Measurements from ENCODE around the gene EHMT2. TPM values are rescaled to one million over a fixed set of nuclear protein-coding genes. Genes with fewer than 3 reads are reported as not detected.
"Not testable (repeated sequence)": the region's sequence is repeated elsewhere in the genome, so short reads cannot be mapped to it uniquely, and the experiment has no call there.

Gene EHMT2
- polyA plus RNA-seq, 3 donors from 2014 or later, result 18.8 to 52.1 (median 21.5) TPM

GRCh38 chr6:31878222-31878621, 19.3 kb downstream of the EHMT2 start:
- Mint-ChIP-seq H3K27me3 (ENCODE audit: low read depth in 3 of 3) (peaks cover 2 to 5% (median 4%) of the 10 kb centered on the region in 3 donors), H3K4me3 (no peak overlapping the region), H3K36me3 (peaks cover 6 to 25% (median 11%) of the 10 kb centered on the region in 3 donors), H3K9me3 (no peaks in the 10 kb centered on the region), H3K27ac (no peak overlapping the region), H3K4me1 (no peaks in the 10 kb centered on the region)
- no peak for DNase-seq

GRCh38 chr6:31877651-31878161, 19.8 kb downstream of the EHMT2 start:
- Mint-ChIP-seq H3K27me3 (ENCODE audit: low read depth in 3 of 3) (peaks cover 2 to 5% (median 4%) of the 10 kb centered on the region in 3 donors), H3K9me3 (no peaks in the 10 kb centered on the region), H3K36me3 (peaks cover 6 to 25% (median 11%) of the 10 kb centered on the region in 3 donors), H3K27ac (no peak overlapping the region), H3K4me1 (no peaks in the 10 kb centered on the region), H3K4me3 (no peak overlapping the region)
- no peak for DNase-seq

DNA sequence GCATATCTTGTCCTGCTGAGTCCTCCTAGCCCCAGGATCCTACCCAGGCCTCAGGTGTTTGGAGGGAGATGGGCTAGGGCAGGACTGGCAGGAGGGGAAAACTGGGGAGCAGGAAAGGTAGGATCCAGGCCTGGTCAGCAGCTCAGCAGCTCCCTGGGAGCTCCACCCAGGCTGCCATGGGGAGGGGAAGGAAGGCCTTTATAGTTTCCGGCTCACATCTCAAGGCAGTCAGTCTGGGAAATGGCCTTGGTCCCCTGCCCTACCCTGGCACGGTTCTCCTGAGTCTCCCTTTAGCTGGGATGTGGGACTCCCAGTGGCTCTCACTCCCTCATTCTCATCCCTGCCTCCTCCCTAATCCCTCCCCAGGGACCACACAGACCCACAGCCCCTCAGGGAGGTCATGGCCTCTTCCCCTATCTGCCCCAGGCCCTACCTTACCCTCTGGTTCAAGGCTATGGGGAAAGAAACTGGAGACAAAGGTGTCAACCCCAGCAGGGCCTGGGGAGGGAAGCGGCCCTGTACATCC, 20.3 kb downstream of the EHMT2 start:
- Mint-ChIP-seq H3K27ac (no peak overlapping the region), H3K9me3 (no peaks in the 10 kb centered on the region), H3K36me3 (peaks cover 6 to 21% (median 11%) of the 10 kb centered on the region in 3 donors), H3K27me3 (ENCODE audit: low read depth in 3 of 3) (peaks cover 2 to 5% (median 4%) of the 10 kb centered on the region in 3 donors), H3K4me3 (no peak overlapping the region), H3K4me1 (no peaks in the 10 kb centered on the region)
- DNase-seq, result no peak

DNA sequence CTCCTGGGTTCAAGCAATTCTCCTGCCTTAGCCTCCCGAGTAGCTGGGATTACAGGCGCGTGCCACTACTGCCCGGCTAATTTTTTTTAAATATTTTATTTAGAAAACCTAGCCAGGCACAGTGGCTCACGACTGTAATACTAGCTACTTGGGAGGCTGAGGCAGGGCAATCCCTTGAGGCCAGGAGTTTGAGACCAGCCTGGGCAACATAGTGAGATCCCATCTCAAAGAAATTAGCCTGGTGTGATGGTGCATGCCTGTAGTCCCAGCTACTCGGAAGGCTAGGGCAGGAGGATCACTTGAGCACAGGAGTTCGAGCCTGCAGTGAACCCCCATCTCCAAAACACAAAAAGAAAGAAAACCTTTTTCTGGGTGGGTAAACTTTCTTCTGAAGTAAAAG, 21.1 kb downstream of the EHMT2 start:
- H3K9me3 Mint-ChIP-seq, result no peaks in the 10 kb centered on the region
- no peaks in the 10 kb centered on the region for H3K4me1 Mint-ChIP-seq

GRCh38 chr6:31875877-31876276, 21.6 kb downstream of the EHMT2 start:
- no peaks in the 10 kb centered on the region for H3K4me1 Mint-ChIP-seq
- H3K36me3 Mint-ChIP-seq, result peaks cover 0 to 10% (median 4%) of the 10 kb centered on the region in 3 donors
- H3K9me3 Mint-ChIP-seq, result no peaks in the 10 kb centered on the region
- peaks cover 2 to 7% (median 5%) of the 10 kb centered on the region in 3 donors for H3K27me3 Mint-ChIP-seq (ENCODE audit: low read depth in 3 of 3)
- no peak for DNase-seq
- H3K27ac Mint-ChIP-seq, result peak overlapping the region in 1 of 6 donors; percentile 72
- no peak overlapping the region for H3K4me3 Mint-ChIP-seq

More for the DNA sequence above, 21.1 kb downstream of the EHMT2 start:
- H3K36me3 Mint-ChIP-seq, result peaks cover 4 to 14% (median 9%) of the 10 kb centered on the region in 3 donors
- no peak overlapping the region for H3K27ac Mint-ChIP-seq
- no peak for DNase-seq
- H3K4me3 Mint-ChIP-seq, result no peak overlapping the region
- peaks cover 2 to 5% (median 4%) of the 10 kb centered on the region in 3 donors for H3K27me3 Mint-ChIP-seq (ENCODE audit: low read depth in 3 of 3)

DNA sequence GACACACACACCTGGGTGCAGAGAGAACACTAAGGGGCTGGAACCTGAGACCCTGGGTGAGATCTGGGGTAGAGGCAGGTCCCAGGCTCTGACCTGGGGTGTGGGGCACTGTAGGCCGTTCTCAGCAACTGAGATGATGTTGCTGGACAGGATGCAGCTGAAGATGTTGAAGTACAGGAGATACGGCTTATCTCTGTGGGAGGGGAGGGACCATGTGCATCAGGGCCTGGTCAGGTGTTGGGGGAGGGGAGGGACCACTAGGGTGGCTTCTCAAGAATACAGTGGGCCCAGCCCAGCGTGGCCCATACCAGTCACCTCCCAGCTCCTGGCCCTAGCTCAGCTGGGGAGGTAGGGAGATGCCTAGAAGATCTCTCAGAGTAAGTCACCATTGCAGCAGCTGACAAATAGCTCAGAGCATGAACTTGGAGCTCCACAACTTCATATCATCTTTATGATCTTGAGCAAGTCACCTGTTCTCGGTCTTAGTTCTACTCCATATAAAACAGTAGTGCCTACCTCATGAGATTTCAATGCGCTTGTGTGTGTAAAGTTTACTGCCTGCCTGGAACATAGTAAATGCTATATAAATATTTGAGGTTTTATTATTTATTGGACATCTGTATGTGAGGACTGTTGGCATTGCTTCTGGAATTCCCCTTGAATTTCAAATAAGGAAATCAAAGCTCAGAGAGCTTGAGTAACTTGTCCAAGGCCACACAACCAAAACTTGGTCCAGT, 22.5 kb downstream of the EHMT2 start:
- no peaks in the 10 kb centered on the region for H3K4me1 Mint-ChIP-seq
- DNase-seq, result no peak
- no peak overlapping the region for H3K4me3 Mint-ChIP-seq
- no peak overlapping the region for H3K27ac Mint-ChIP-seq
- H3K9me3 Mint-ChIP-seq, result no peaks in the 10 kb centered on the region
- H3K36me3 Mint-ChIP-seq, result peaks cover 0 to 4% (median 3%) of the 10 kb centered on the region in 3 donors
- peaks cover 2 to 7% (median 5%) of the 10 kb centered on the region in 3 donors for H3K27me3 Mint-ChIP-seq (ENCODE audit: low read depth in 3 of 3)

GRCh38 chr6:31874084-31874670, 23.3 kb downstream of the EHMT2 start:
- H3K4me1 Mint-ChIP-seq, result no peaks in the 10 kb centered on the region
- no peak overlapping the region for H3K4me3 Mint-ChIP-seq
- DNase-seq, result no peak
- H3K27me3 Mint-ChIP-seq (ENCODE audit: low read depth in 3 of 3), result peaks cover 1 to 5% (median 5%) of the 10 kb centered on the region in 3 donors
- no peaks in the 10 kb centered on the region for H3K9me3 Mint-ChIP-seq
- H3K27ac Mint-ChIP-seq, result no peak overlapping the region
- H3K36me3 Mint-ChIP-seq, result no peaks in the 10 kb centered on the region

- Mint-ChIP-seq H3K27me3 (ENCODE audit: low read depth in 3 of 3) (peaks cover 0 to 8% (median 5%) of the 10 kb centered on the region in 3 donors), H3K4me3 (no peak overlapping the region), H3K36me3 (no peaks in the 10 kb centered on the region), H3K9me3 (no peaks in the 10 kb centered on the region), H3K4me1 (no peaks in the 10 kb centered on the region), H3K27ac (peak overlapping the region in 1 of 6 donors; percentile 24)
- DNase-seq, result no peak
These were observed 26.3 kb downstream of the EHMT2 start for GRCh38 chr6:31871046-31871659.

- Mint-ChIP-seq H3K4me3 (no peak overlapping the region), H3K4me1 (no peaks in the 10 kb centered on the region), H3K27ac (peak overlapping the region in 1 of 6 donors; percentile 34), H3K27me3 (ENCODE audit: low read depth in 3 of 3) (peaks cover 0 to 7% (median 2%) of the 10 kb centered on the region in 3 donors), H3K36me3 (no peaks in the 10 kb centered on the region), H3K9me3 (no peaks in the 10 kb centered on the region)
- DNase-seq, result no peak
These were observed 27.0 kb downstream of the EHMT2 start for GRCh38 chr6:31870385-31870921.

DNA sequence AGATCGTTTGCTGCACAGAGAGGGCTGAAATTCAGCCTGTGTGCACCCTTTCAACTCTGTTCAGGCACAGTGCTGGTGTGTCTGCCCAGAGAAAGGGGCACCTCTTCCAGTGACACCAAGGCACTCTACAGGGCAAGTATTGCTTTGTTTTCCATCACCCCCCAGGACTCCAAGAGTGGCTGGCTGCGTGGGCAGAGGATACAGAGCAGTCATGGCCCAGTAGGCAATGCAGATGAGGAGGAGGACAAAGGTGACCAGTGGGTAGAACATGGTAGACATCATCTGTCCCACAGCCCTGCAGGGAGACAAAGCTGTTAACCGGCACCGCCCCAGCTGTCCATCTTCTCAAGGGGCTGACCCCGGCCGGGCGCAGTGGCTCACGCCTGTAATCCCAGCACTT, 28.2 kb downstream of the EHMT2 start:
- peaks cover 0 to 1% of the 10 kb centered on the region in 2 donors for H3K4me1 Mint-ChIP-seq
- no peaks in the 10 kb centered on the region for H3K36me3 Mint-ChIP-seq
- peaks cover 1 to 7% (median 2%) of the 10 kb centered on the region in 3 donors for H3K27me3 Mint-ChIP-seq (ENCODE audit: low read depth in 3 of 3)
- H3K27ac Mint-ChIP-seq, result peak overlapping the region in 1 of 6 donors; percentile 7
- H3K4me3 Mint-ChIP-seq, result no peak overlapping the region
- H3K9me3 Mint-ChIP-seq, result no peaks in the 10 kb centered on the region
- no peak for DNase-seq

GRCh38 chr6:31868658-31868971, 28.9 kb downstream of the EHMT2 start:
- H3K27ac Mint-ChIP-seq; H3K36me3 Mint-ChIP-seq; H3K4me3 Mint-ChIP-seq; H3K4me1 Mint-ChIP-seq; H3K9me3 Mint-ChIP-seq; DNase-seq; H3K27me3 Mint-ChIP-seq (ENCODE audit: low read depth in 3 of 3): not testable (repeated sequence)

DNA sequence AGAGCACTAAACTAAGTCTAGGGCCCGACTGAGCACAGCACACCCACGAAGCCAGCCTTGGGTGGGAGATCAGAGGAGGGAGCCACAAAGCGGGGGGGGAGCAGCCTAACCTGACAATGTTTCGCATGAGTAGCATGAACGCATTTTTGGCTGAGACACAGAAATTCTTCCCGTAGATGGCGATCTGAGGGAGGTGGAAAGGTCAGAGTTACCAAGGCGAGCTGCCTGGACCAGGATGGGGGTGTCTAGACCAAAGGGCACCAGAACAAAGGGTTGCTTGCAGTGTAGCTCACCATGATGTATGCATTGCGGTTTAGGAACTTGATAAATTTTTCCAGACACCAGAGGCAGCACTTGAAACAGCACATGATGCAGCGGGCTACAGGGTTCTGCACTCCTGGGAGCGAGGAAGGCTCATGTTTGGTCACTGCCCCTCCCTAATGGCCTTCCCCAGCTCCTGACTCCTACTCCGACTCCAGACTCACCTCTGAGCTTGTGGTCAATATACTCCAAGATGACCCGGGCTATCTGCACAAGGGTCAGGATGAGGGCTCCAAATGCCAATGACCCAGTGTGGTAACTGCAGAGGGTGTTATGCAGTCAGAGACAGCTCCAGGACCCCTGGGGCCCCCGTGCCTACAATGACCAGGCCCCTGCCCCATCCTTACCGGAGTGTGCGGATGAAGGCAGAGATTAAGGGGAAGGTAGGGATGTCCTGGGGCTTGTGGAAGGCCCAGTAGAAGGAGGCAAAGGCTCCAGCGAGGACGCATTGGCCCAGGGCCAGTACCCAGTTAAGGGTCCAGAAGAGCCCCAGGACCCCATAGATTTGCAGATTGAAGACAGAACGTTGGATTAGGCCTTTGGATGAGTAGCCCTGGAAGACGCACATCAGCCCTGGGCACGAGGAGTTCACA, 32.0 kb downstream of the EHMT2 start:
- H3K27me3 Mint-ChIP-seq (ENCODE audit: low read depth in 3 of 3), result peaks cover 12 to 21% (median 12%) of the 10 kb centered on the region in 3 donors
- H3K9me3 Mint-ChIP-seq, result no peaks in the 10 kb centered on the region
- peaks cover 0 to 4% (median 0%) of the 10 kb centered on the region in 3 donors for H3K36me3 Mint-ChIP-seq
- H3K4me1 Mint-ChIP-seq, result peaks cover 29 to 31% of the 10 kb centered on the region in 2 donors
- H3K27ac Mint-ChIP-seq, result peak overlapping the region in 1 of 6 donors; percentile 36
- no peak overlapping the region for H3K4me3 Mint-ChIP-seq
- DNase-seq, result no peak

GRCh38 chr6:31864818-31865204, 32.7 kb downstream of the EHMT2 start:
- Mint-ChIP-seq H3K9me3 (no peaks in the 10 kb centered on the region), H3K27me3 (ENCODE audit: low read depth in 3 of 3) (peaks cover 12 to 21% (median 14%) of the 10 kb centered on the region in 3 donors), H3K36me3 (peaks cover 0 to 4% (median 0%) of the 10 kb centered on the region in 3 donors), H3K27ac (no peak overlapping the region), H3K4me3 (peak overlapping the region in 1 of 5 donors; percentile 83), H3K4me1 (peaks cover 29 to 31% of the 10 kb centered on the region in 2 donors)
- DNase-seq, result no peak

Measured in immature natural killer cell (primary cell).